ENCODE data around the gene GUCA1C.

The GUCA1C gene

DNA sequence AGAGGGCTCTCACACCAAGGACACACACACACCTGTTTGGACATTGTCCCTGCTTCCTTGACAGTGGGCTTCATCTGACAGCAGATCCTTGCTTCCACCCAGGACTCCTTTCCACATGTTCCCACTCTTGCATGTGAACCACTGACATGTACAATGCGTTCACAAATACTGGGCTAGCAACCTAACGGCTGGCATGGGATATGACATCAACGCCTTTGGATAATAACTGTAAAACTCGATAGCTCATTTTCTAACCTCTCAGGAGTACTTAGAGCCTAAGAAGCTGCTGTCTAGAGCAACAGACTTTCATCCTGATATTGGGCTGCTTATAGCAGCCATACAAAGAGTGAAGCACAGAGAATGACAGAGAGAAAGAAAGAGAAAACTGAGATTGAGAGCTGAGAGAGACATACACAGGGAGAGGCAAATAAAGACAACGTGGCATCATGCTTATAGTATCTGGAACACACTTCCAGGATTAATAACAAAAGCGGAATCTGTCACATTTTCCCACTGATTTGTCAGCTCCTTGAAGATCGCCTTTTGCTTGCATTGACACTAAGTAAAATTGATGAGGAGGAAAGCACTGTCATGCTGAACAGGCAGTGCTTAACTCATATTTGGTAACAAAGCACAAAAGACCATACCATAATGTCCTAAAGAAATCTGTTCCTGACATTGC, 1.7 kb downstream of the GUCA1C start:
- no peak overlapping the region for H3K4me3 ChIP-seq (ENCODE audit: low read depth in 1 of 2, low read length in 2 of 2)
- H3K27ac ChIP-seq (ENCODE audit: low read depth, low read length) = no peak overlapping the region
- H3K4me1 ChIP-seq (ENCODE audit: control insufficient read depth in 1 of 2, insufficient read depth in 2 of 2, low read length in 2 of 2) = no peaks in the 10 kb centered on the region

DNA sequence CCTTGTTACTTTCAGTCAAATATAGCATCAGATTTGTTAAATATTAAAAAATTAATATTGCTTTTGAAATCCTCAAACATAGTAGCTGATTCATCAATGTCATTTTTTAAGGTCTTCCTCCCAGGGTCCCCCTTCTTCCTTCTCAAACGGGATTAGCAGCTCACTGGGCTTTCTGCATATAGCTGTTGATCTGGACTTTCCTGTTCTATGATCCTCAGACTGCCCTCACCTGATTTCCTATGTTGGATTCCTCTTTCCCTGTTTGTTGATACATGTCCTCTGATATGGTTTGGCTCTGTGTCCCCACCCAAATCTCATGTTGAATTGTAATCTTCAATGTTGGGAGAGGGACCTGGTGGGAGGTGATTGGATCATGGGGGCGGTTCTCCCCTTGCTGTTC, 5.8 kb downstream of the GUCA1C start:
- Histone ChIP-seq H3K9ac (ENCODE audit: low read depth in 1 of 2, low read length in 2 of 2) (no peak overlapping the region), H3K4me1 (ENCODE audit: control insufficient read depth in 1 of 2, insufficient read depth in 2 of 2, low read length in 2 of 2) (no peaks in the 10 kb centered on the region)

More for the DNA sequence above, 1.7 kb downstream of the GUCA1C start:
- Histone ChIP-seq H3K27me3 (ENCODE audit: control insufficient read depth in 1 of 2, insufficient read depth in 2 of 2, low read length in 2 of 2) (no peaks in the 10 kb centered on the region), H3K9ac (ENCODE audit: low read depth in 1 of 2, low read length in 2 of 2) (no peak overlapping the region), H3K36me3 (ENCODE audit: control insufficient read depth in 1 of 2, insufficient read depth in 2 of 2, low read length in 2 of 2) (no peaks in the 10 kb centered on the region), H3K9me3 (ENCODE audit: control insufficient read depth in 1 of 2, low read length in 2 of 2) (no peaks in the 10 kb centered on the region)

DNA sequence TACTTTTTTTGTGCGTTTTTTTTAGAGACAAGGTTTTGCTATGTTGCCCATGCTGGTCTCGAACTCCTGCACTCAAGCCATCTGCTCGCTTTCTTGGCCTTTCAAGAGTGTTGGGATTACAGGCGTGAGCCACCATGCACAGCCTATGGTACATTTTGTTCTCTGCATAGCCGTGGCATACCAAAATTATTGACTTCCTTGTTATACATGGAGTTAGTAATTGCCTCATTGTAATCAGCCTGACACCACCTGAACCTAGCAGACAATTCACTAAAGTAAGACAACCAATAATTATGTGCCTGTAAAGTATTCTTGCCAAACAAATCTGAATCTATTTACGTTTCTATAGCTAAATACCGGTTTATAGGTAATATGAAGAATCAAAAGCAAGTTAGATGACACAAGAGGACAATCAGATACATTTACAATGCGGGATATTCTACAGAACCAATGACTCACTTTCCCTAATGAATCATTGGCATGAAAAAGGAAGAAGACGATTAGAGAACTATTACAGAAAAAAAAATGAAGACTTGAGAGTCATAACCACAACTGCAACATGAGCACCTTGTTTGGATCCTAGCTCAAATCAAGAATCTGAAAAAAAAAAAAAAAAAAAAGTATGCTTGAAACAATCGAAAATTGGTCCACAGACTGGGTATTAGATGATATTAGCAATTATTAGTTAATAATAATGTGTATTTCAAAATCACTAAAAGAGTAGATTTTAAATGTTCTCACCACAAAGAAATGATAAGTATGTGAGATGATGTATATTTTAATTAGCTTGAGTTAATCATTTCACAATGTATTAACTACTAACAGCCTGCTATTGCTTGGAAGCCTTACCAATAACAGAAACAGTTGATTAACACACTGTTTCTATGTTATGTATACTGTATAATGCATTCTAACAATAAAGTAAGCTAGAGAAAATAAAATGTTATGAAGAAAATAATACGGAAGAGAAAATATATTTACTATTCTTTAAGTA, 7.1 kb downstream of the GUCA1C start:
- no peaks in the 10 kb centered on the region for H3K27me3 ChIP-seq (ENCODE audit: control insufficient read depth in 1 of 2, insufficient read depth in 2 of 2, low read length in 2 of 2)
- no peaks in the 10 kb centered on the region for H3K36me3 ChIP-seq (ENCODE audit: control insufficient read depth in 1 of 2, insufficient read depth in 2 of 2, low read length in 2 of 2)
- H3K27ac ChIP-seq (ENCODE audit: low read depth, low read length) = no peak overlapping the region
- H3K9me3 ChIP-seq (ENCODE audit: control insufficient read depth in 1 of 2, low read length in 2 of 2) = no peaks in the 10 kb centered on the region
- no peaks in the 10 kb centered on the region for H3K4me1 ChIP-seq (ENCODE audit: control insufficient read depth in 1 of 2, insufficient read depth in 2 of 2, low read length in 2 of 2)
- H3K4me3 ChIP-seq (ENCODE audit: low read depth in 1 of 2, low read length in 2 of 2) = no peak overlapping the region
- H3K9ac ChIP-seq (ENCODE audit: low read depth in 1 of 2, low read length in 2 of 2) = no peak overlapping the region

More for the DNA sequence above, 5.8 kb downstream of the GUCA1C start:
- Histone ChIP-seq H3K27me3 (ENCODE audit: control insufficient read depth in 1 of 2, insufficient read depth in 2 of 2, low read length in 2 of 2) (no peaks in the 10 kb centered on the region), H3K9me3 (ENCODE audit: control insufficient read depth in 1 of 2, low read length in 2 of 2) (no peaks in the 10 kb centered on the region), H3K27ac (ENCODE audit: low read depth, low read length) (no peak overlapping the region), H3K4me3 (ENCODE audit: low read depth in 1 of 2, low read length in 2 of 2) (no peak overlapping the region), H3K36me3 (ENCODE audit: control insufficient read depth in 1 of 2, insufficient read depth in 2 of 2, low read length in 2 of 2) (no peaks in the 10 kb centered on the region)

DNA sequence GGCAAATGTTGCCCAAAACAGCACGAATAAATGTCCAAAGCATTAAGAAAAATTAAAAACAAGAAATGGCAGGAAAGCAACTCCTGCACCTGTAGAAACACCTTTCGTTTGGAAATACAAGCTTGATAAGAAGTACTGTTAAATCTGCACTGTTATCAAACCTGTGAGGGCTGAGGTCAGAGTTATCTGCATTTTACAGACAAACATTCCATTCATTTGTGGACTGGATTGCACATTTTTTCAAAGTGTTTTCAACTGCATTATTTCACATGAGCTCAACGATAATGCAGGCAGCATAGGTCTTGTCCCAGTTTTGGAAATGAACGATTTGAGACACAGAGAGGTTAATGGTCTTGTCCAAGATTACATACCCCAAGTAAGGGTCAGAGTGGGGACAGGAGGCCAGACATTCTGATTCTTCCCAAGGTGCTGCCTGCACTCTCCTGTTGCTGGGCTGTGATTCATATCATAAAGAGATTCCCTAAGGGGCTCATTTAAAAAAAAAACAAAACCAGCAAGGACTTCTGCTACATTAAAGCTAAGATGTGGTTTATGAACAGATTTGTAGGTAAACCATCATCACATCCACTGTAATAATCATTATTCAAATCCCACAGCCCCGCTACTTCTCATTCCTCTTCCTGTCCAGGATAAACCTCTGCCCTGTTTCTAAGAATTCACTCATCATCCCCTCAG, 13.0 kb downstream of the GUCA1C start:
- H3K9ac ChIP-seq (ENCODE audit: low read depth in 1 of 2, low read length in 2 of 2) = no peak overlapping the region
- H3K9me3 ChIP-seq (ENCODE audit: control insufficient read depth in 1 of 2, low read length in 2 of 2) = no peaks in the 10 kb centered on the region
- H3K4me1 ChIP-seq (ENCODE audit: control insufficient read depth in 1 of 2, insufficient read depth in 2 of 2, low read length in 2 of 2) = no peaks in the 10 kb centered on the region
- H3K27ac ChIP-seq (ENCODE audit: low read depth, low read length) = no peak overlapping the region
- H3K27me3 ChIP-seq (ENCODE audit: control insufficient read depth in 1 of 2, insufficient read depth in 2 of 2, low read length in 2 of 2) = no peaks in the 10 kb centered on the region
- H3K36me3 ChIP-seq (ENCODE audit: control insufficient read depth in 1 of 2, insufficient read depth in 2 of 2, low read length in 2 of 2) = no peaks in the 10 kb centered on the region
- H3K4me3 ChIP-seq (ENCODE audit: low read depth in 1 of 2, low read length in 2 of 2) = no peak overlapping the region

DNA sequence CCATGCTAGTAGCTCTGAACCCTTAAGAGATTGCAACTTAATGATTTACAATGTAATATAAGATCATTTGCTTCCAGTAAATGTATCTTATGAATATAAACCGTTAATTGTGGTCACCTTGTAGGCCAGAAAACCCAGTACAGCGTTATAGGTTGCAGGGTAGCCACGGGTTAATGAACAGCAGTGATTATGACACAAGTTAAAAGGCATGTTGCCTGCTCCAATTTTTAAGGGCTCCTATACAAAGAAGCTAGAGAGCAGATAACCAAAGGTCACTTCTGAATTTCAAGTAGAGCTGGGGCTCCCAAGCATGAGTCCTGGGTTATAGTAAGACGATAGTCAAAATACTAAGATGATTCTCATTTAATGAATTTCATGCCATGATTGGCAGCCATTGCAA, 13.5 kb downstream of the GUCA1C start:
- Histone ChIP-seq H3K27me3 (ENCODE audit: control insufficient read depth in 1 of 2, insufficient read depth in 2 of 2, low read length in 2 of 2) (no peaks in the 10 kb centered on the region), H3K9me3 (ENCODE audit: control insufficient read depth in 1 of 2, low read length in 2 of 2) (no peaks in the 10 kb centered on the region), H3K36me3 (ENCODE audit: control insufficient read depth in 1 of 2, insufficient read depth in 2 of 2, low read length in 2 of 2) (no peaks in the 10 kb centered on the region), H3K4me1 (ENCODE audit: control insufficient read depth in 1 of 2, insufficient read depth in 2 of 2, low read length in 2 of 2) (no peaks in the 10 kb centered on the region), H3K9ac (ENCODE audit: low read depth in 1 of 2, low read length in 2 of 2) (no peak overlapping the region), H3K27ac (ENCODE audit: low read depth, low read length) (no peak overlapping the region), H3K4me3 (ENCODE audit: low read depth in 1 of 2, low read length in 2 of 2) (no peak overlapping the region)

DNA sequence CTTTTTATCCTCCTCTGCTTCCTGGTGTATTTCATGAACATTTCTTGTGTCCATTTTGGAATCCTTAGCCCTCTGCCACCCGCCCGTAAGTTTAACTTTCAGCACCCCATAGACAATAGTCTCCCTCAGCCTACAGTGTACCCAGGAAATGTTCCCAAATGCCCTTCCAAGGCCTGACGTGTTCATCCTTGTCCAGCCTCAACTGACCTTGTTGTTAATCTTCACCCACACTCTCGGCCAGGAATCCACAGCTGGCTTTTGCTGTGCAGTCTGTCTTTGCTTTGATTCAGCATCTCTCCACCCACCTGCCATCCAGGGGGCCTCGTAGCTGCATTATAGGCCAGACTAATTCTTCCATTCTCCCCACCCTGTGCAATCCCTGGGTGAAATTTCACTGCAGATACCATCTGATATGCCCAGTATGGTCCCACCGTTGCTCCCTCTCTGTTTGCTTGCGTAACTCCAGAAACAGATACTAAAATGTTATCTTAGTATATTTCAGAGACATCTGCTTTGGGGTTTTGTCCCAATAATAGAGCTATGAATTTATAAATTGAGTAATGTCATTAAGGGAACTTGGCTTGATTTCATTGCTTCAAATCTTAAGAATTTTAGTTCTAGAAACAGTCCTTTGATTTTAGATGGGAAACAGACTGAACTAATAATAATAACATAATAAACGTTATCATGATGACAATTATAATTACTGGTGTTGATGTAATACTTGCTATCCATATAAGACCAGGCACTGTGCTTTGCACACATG, 16.6 kb downstream of the GUCA1C start:
- H3K9me3 ChIP-seq (ENCODE audit: control insufficient read depth in 1 of 2, low read length in 2 of 2) = no peaks in the 10 kb centered on the region
- H3K27ac ChIP-seq (ENCODE audit: low read depth, low read length) = no peak overlapping the region
- H3K36me3 ChIP-seq (ENCODE audit: control insufficient read depth in 1 of 2, insufficient read depth in 2 of 2, low read length in 2 of 2) = no peaks in the 10 kb centered on the region

DNA sequence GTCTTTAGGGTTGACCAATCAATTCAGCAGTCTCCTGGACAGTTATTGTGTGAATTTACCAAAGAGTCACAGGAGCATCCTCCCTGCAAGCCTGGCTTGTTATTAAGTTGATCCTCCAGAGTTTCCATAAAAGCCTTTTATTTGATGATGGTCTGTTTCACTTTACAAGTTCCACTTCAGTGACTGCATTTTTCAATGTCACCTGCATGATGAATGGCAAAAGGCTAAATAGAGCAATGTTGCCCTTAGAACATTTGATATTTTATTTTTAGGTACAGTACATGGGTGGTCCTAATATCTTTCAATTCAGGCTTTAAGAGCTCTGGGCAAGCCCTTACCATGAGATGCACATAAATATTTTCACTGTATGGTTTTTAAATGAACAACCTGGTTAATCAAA, 22.6 kb downstream of the GUCA1C start:
- Histone ChIP-seq H3K36me3 (ENCODE audit: control insufficient read depth in 1 of 2, insufficient read depth in 2 of 2, low read length in 2 of 2) (no peaks in the 10 kb centered on the region), H3K4me3 (ENCODE audit: low read depth in 1 of 2, low read length in 2 of 2) (no peak overlapping the region)

More for the DNA sequence above, 16.6 kb downstream of the GUCA1C start:
- Histone ChIP-seq H3K4me1 (ENCODE audit: control insufficient read depth in 1 of 2, insufficient read depth in 2 of 2, low read length in 2 of 2) (no peaks in the 10 kb centered on the region), H3K9ac (ENCODE audit: low read depth in 1 of 2, low read length in 2 of 2) (no peak overlapping the region), H3K27me3 (ENCODE audit: control insufficient read depth in 1 of 2, insufficient read depth in 2 of 2, low read length in 2 of 2) (no peaks in the 10 kb centered on the region), H3K4me3 (ENCODE audit: low read depth in 1 of 2, low read length in 2 of 2) (no peak overlapping the region)

DNA sequence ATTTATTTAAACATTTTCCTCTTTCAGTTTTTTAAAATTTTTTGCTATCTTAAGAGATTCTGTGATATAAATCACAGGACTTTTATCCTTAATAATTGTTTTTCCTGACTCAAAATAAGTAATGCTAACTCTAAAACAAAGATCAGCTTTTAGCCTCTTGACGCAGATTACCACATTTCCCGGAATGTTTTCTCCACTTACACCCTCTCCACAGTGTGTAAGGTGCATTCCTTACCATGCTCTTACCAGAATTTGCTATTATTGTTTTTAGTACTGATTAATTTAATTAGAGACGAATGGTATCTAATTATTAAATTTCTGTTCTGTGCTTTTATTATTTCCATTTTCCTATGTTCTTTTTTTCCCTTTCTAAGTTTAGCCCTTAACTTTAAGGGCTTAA, 34.8 kb downstream of the GUCA1C start:
- Histone ChIP-seq H3K27ac (ENCODE audit: low read depth, low read length) (no peak overlapping the region), H3K27me3 (ENCODE audit: control insufficient read depth in 1 of 2, insufficient read depth in 2 of 2, low read length in 2 of 2) (no peaks in the 10 kb centered on the region), H3K4me3 (ENCODE audit: low read depth in 1 of 2, low read length in 2 of 2) (no peak overlapping the region), H3K36me3 (ENCODE audit: control insufficient read depth in 1 of 2, insufficient read depth in 2 of 2, low read length in 2 of 2) (no peaks in the 10 kb centered on the region), H3K4me1 (ENCODE audit: control insufficient read depth in 1 of 2, insufficient read depth in 2 of 2, low read length in 2 of 2) (no peaks in the 10 kb centered on the region), H3K9me3 (ENCODE audit: control insufficient read depth in 1 of 2, low read length in 2 of 2) (no peaks in the 10 kb centered on the region), H3K9ac (ENCODE audit: low read depth in 1 of 2, low read length in 2 of 2) (no peak overlapping the region)

More for the DNA sequence above, 22.6 kb downstream of the GUCA1C start:
- H3K9ac ChIP-seq (ENCODE audit: low read depth in 1 of 2, low read length in 2 of 2) = no peak overlapping the region
- H3K27me3 ChIP-seq (ENCODE audit: control insufficient read depth in 1 of 2, insufficient read depth in 2 of 2, low read length in 2 of 2) = no peaks in the 10 kb centered on the region
- H3K27ac ChIP-seq (ENCODE audit: low read depth, low read length) = no peak overlapping the region
- H3K9me3 ChIP-seq (ENCODE audit: control insufficient read depth in 1 of 2, low read length in 2 of 2) = no peaks in the 10 kb centered on the region
- H3K4me1 ChIP-seq (ENCODE audit: control insufficient read depth in 1 of 2, insufficient read depth in 2 of 2, low read length in 2 of 2) = no peaks in the 10 kb centered on the region

DNA sequence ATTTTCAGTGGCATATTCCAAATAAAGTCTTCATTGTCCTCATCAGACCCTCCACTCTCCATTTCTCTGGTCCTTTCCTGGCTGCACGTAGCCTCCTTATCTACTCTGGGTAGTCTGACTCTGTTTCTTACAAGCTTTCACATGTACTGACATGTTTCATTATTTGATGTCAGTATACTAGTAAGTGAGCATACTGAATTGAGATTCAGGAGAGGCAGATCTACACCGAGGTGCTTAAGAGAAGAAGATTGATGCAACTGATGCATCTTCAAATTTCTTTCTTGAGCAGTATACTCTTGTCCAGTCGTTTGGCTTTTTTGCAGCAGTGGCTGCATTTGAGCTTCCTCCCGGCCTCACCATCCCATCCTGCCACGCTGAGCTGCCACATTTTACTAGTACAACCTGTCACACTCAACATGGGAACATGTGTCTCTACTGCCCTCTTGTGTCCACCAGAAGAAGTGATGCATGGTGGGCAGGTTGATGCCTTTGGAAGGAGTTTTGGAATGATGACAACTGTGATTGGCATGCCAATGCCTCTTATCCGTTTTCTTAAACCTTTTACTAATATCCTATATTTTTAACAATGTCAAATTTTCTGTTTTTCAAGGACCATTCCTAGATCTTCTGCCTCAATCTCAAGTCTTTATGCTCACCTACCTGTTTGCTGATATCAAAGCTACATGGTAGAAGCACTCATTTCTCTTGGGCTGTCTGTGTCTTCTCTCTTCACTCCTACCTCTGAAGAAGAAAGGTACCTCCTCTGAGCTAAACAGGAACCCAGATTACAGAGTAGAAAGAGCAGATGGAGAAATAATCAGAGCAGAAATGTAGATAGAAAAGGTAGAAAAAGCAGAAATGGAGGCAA, 38.7 kb downstream of the GUCA1C start:
- no peaks in the 10 kb centered on the region for H3K4me1 ChIP-seq (ENCODE audit: control insufficient read depth in 1 of 2, insufficient read depth in 2 of 2, low read length in 2 of 2)
- no peaks in the 10 kb centered on the region for H3K36me3 ChIP-seq (ENCODE audit: control insufficient read depth in 1 of 2, insufficient read depth in 2 of 2, low read length in 2 of 2)
- no peak overlapping the region for H3K4me3 ChIP-seq (ENCODE audit: low read depth in 1 of 2, low read length in 2 of 2)
- no peak overlapping the region for H3K27ac ChIP-seq (ENCODE audit: low read depth, low read length)
- H3K9me3 ChIP-seq (ENCODE audit: control insufficient read depth in 1 of 2, low read length in 2 of 2) = no peaks in the 10 kb centered on the region
- H3K9ac ChIP-seq (ENCODE audit: low read depth in 1 of 2, low read length in 2 of 2) = no peak overlapping the region
- no peaks in the 10 kb centered on the region for H3K27me3 ChIP-seq (ENCODE audit: control insufficient read depth in 1 of 2, insufficient read depth in 2 of 2, low read length in 2 of 2)
